Endothelial cell of umbilical vein (primary cell): Measurements from ENCODE around the gene DYNLT3. TPM values are rescaled to one million over a fixed set of nuclear protein-coding genes. Genes with fewer than 3 reads are reported as not detected.

Source experiments
- BruUV-seq: library from RNA; stranded (reverse); fragments of 400-500 nt; replicated peaks from 2 replicates; lab custom pipeline; 2021; lab: Mats Ljungman, UMichigan
- CTCF ChIA-PET: fragments of 300-600, 350-600 bp; sonication (Branson Sonifier 250); formaldehyde crosslinking; loops from one replicate; lab custom pipeline; 2021; ENCODE audit warnings: antibody characterized with exemption, inconsistent platforms; lab: Charles Lee
- POLR2A ChIA-PET: fragments of 300-600, 350-600 bp; sonication (Branson Sonifier 250); formaldehyde crosslinking; loops from one replicate; lab custom pipeline; 2021; ENCODE audit warnings: antibody characterized with exemption, inconsistent platforms; lab: Charles Lee
- DNase-seq: peaks from one replicate; pipeline ENCODE4 v3.0.0-alpha.2; 2011; ENCODE audit warnings: low read depth, low spot score
- FAIRE-seq: peaks from 2 replicates; lab custom pipeline; 2011; peaks lifted over from hg19 to GRCh38; lab: Jason Lieb, UNC
- H2AFZ ChIP-seq: 2 replicates; pipeline ENCODE4 v1.6.0; 2012; ENCODE audit warnings: low read depth, low read length, control low read depth, inconsistent platforms
- H3K27ac ChIP-seq: 2 replicates; pipeline ENCODE4 v1.5.1; 2011; ENCODE audit warnings: low read depth, mild to moderate bottlenecking, control low read depth, low read length, moderate library complexity; ENCODE audit not compliant: insufficient read depth
- H3K27me3 ChIP-seq, 2 experiments: 2 replicates each; pipeline versions ENCODE4 v1.6.0 to v1.6.1; 2011; ENCODE audit warnings: low read length in 2 of 2, mixed read lengths in 1 of 2; ENCODE audit not compliant: control insufficient read depth in 2 of 2, insufficient read depth in 2 of 2
- H3K36me3 ChIP-seq, 2 experiments: 2 replicates in 1 of 2; 3 replicates in 1 of 2; pipeline ENCODE4 v1.5.1; 2011; ENCODE audit warnings: low read length in 2 of 2, mild to moderate bottlenecking in 1 of 2, moderate library complexity in 1 of 2; ENCODE audit not compliant: control insufficient read depth in 2 of 2, insufficient read depth in 2 of 2; ENCODE audit errors: extremely low read depth in 1 of 2
- H3K4me1 ChIP-seq: 3 replicates; pipeline ENCODE4 v1.5.1; 2011; ENCODE audit warnings: mild to moderate bottlenecking, low read length; ENCODE audit not compliant: control insufficient read depth, insufficient read depth; ENCODE audit errors: extremely low read depth
- H3K4me2 ChIP-seq: 2 replicates; pipeline ENCODE4 v1.6.1; 2011; ENCODE audit warnings: low read length, control low read depth, mixed read lengths; ENCODE audit not compliant: insufficient read depth
- H3K4me3 ChIP-seq, 3 experiments: fragments of 200-600 bp in 1 of 3; sonication (generic), shearing (Covaris generic) in 1 of 3; replicated peaks in 1 of 3; 2 replicates each; pipeline ENCODE4 v1.5.1; 2011 to 2016; ENCODE audit warnings: control low read depth in 3 of 3, low read length in 3 of 3, mild to moderate bottlenecking in 2 of 3, inconsistent platforms in 1 of 3, low read depth in 1 of 3, moderate library complexity in 1 of 3; ENCODE audit not compliant: insufficient read depth in 1 of 3
- H3K79me2 ChIP-seq: 2 replicates; pipeline ENCODE4 v1.6.0; 2012; ENCODE audit warnings: low read length, inconsistent platforms; ENCODE audit not compliant: control insufficient read depth, insufficient read depth
- H3K9ac ChIP-seq: replicated peaks from 2 replicates; pipeline ENCODE3; 2011; ENCODE audit warnings: low read length, control low read depth; ENCODE audit not compliant: insufficient read depth; ENCODE audit errors: extremely low read depth
- H3K9me1 ChIP-seq: replicated peaks from 3 replicates; pipeline ENCODE4 v1.6.0; 2011; ENCODE audit warnings: mild to moderate bottlenecking, low read length; ENCODE audit not compliant: control insufficient read depth, insufficient read depth; ENCODE audit errors: extremely low read depth
- H3K9me3 ChIP-seq: replicated peaks from 2 replicates; pipeline ENCODE4 v1.5.1; 2012; ENCODE audit warnings: low read length, inconsistent platforms; ENCODE audit not compliant: control insufficient read depth, insufficient read depth
- H4K20me1 ChIP-seq: replicated peaks from 2 replicates; pipeline ENCODE3; 2011; ENCODE audit warnings: mild to moderate bottlenecking, low read length; ENCODE audit not compliant: control insufficient read depth, insufficient read depth; ENCODE audit errors: extremely low read depth
- EZH2 ChIP-seq: IDR thresholded peaks from 2 replicates; pipeline ENCODE4 v1.6.1; 2012; ENCODE audit warnings: borderline replicate concordance, low read depth, mild to moderate bottlenecking, moderate library complexity, low read length, inconsistent platforms; ENCODE audit not compliant: severe bottlenecking
- FOS ChIP-seq: IDR thresholded peaks from 2 replicates; pipeline ENCODE4 v1.6.1; 2011; ENCODE audit warnings: mild to moderate bottlenecking, low read length, moderate library complexity, borderline replicate concordance; ENCODE audit not compliant: insufficient read depth
- GATA2 ChIP-seq: IDR thresholded peaks from 2 replicates; pipeline ENCODE4 v1.7.0; 2011; ENCODE audit warnings: low read depth, mild to moderate bottlenecking, moderate library complexity, mixed read lengths, low read length; ENCODE audit not compliant: insufficient read length, insufficient read depth
- JUN ChIP-seq: IDR thresholded peaks from 2 replicates; pipeline ENCODE4 v1.6.1; 2011; ENCODE audit warnings: borderline replicate concordance, low read depth; ENCODE audit not compliant: insufficient read length, insufficient read depth
- MYC ChIP-seq: IDR thresholded peaks from one replicate; pipeline ENCODE4 v1.6.1; 2011; ENCODE audit warnings: mild to moderate bottlenecking, low read depth, low read length
- POLR2A ChIP-seq: IDR thresholded peaks from 2 replicates; pipeline ENCODE4 v1.6.1; 2012; ENCODE audit warnings: low read depth, mild to moderate bottlenecking, control low read depth, low read length
- POLR2AphosphoS5 ChIP-seq: IDR thresholded peaks from 2 replicates; pipeline ENCODE4 v1.6.1; 2012; ENCODE audit warnings: low read depth, mild to moderate bottlenecking, control low read depth, low read length, moderate library complexity; ENCODE audit not compliant: insufficient read depth
- dilution Hi-C: fragments of 300-500 bp; cut with MboI; formaldehyde crosslinking; loops from one replicate; pipeline ENCODE4 v1.15.0; 2019; ENCODE audit warnings: low sequenced_read_pairs; ENCODE audit not compliant: extremely low pct_ligation_motif_present
- intact Hi-C: fragments of 100-400 bp; cut with micrococcal nuclease; formaldehyde crosslinking; loops from one replicate; pipeline ENCODE4 v1.10.0; 2022
- polyA plus RNA-seq, 4 experiments: library from polyadenylated mRNA; depleted of rRNA in 3 of 4; stranded (reverse) in 3 of 4; unstranded in 1 of 4; fragments of >200 nt; gene quantifications; 2 replicates each; pipeline versions ENCODE4 v1.2.1 to v1.2.3, GENCODE V29; 2011 to 2012; ENCODE audit warnings: missing spikeins in 1 of 4
- total RNA-seq: library from RNA; stranded (reverse); gene quantifications from 2 replicates; pipeline ENCODE4 v1.2.3, GENCODE V29; 2021
- TF ChIP-seq, protein P1 (sequence below): IDR thresholded peaks from 2 replicates; pipeline ENCODE4 v1.6.1; 2011; ENCODE audit not compliant: insufficient read depth, insufficient read length
- TF ChIP-seq, protein P2 (sequence below), 2 donors: IDR thresholded peaks; 1 replicate in 1 of 2; 2 replicates in 1 of 2; pipeline ENCODE4 v1.5.1; 2011; ENCODE audit warnings: low read length in 2 of 2, mild to moderate bottlenecking in 2 of 2, moderate library complexity in 2 of 2, control low read depth in 1 of 2, inconsistent platforms in 1 of 2, low read depth in 1 of 2; ENCODE audit not compliant: insufficient read depth in 1 of 2; ENCODE audit errors: extremely low read depth in 1 of 2

DYNLT3 gene
- total and polyA plus RNA-seq, 2 donors (not counting 3 experiments of a cell fraction or from before 2014, with no cell fraction given): 9.3 to 22.8 TPM

DNA sequence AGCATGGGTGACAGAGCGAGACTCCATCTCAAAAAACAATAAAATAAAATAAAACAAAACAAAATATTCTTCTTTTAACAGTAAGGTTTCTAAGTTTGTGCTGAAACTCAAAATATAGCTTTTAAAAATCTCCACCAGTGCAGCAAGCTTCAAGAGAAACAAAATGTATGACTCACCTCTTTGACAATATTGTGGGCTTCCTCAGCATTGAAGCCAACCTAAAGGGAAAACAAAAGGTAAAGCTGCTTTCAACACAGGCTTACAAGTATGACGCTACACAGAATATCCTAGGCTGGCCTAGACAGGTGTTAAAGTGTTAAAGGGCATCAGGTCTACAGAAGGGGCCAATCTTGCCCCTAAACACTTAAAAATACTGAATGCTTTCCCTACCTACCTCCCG, 1.2 kb downstream of the DYNLT3 start:
- H3K9me1 ChIP-seq: no peaks in the 10 kb centered on the region
- no peaks in the 10 kb centered on the region for H3K9me3 ChIP-seq
- peak; percentile 19 for TF ChIP-seq JUN
- peak; percentile 40 for TF ChIP-seq FOS
- TF ChIP-seq POLR2A: no peak
- CTCF ChIA-PET: interaction anchor here (1.1 to 1.2 kb wide), 2 partner anchors 23 to 65 kb away, joined by 3 read pairs; no protein-coding TSS in a partner anchor
- no peaks in the 10 kb centered on the region for H3K27me3 ChIP-seq
- dilution Hi-C loops (no loop called here), intact Hi-C loops (loop anchor here (5.0 to 10.0 kb wide), 2 partner anchors 76 to 329 kb away; no protein-coding TSS in a partner anchor)
- BruUV-seq: no TSS peak
- DNase-seq (peak; percentile 5), FAIRE-seq (no peak)
- no peaks in the 10 kb centered on the region for H3K36me3 ChIP-seq
- no peak overlapping the region for H3K27ac ChIP-seq
- peaks cover 2% of the 10 kb centered on the region for H3K79me2 ChIP-seq
- peak overlapping the region in 1 of 3 experiments; percentile 21 for H3K4me3 ChIP-seq
- POLR2A ChIA-PET: no interaction called here
- peak overlapping the region; percentile 37 for H3K4me2 ChIP-seq
- no peak overlapping the region for H3K9ac ChIP-seq
- peaks cover 3% of the 10 kb centered on the region for H3K4me1 ChIP-seq
- H4K20me1 ChIP-seq: no peaks in the 10 kb centered on the region
- no peak overlapping the region for H2AFZ ChIP-seq

DNA sequence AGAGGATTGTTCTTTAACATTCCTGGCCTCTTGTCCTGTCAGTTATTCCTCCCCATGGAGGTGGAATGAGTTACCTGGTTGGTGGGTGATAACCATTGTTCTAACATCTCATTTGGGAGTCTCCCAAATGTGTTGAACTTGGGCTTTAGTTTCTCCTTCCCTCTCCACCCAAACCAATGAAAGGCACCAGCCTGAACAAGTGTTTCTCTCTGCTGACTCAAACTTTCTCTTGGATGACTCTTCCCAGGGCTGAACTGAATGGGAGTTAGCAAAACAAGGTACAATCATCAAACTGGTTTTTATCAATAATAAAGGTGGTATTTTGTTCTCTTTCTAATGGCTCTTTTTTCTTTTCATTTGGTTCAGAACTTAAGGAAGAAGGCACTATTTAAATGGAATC, 2.7 kb downstream of the DYNLT3 start:
- no peaks in the 10 kb centered on the region for H4K20me1 ChIP-seq
- TF ChIP-seq FOS: no peak
- no peak for TF ChIP-seq JUN
- TF ChIP-seq MYC: no peak
- TF ChIP-seq, protein P1, sequence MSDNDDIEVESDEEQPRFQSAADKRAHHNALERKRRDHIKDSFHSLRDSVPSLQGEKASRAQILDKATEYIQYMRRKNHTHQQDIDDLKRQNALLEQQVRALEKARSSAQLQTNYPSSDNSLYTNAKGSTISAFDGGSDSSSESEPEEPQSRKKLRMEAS: no peak
- TF ChIP-seq EZH2: no peak
- TF ChIP-seq GATA2: no peak
- TF ChIP-seq POLR2AphosphoS5: no peak
- TF ChIP-seq, protein P2, sequence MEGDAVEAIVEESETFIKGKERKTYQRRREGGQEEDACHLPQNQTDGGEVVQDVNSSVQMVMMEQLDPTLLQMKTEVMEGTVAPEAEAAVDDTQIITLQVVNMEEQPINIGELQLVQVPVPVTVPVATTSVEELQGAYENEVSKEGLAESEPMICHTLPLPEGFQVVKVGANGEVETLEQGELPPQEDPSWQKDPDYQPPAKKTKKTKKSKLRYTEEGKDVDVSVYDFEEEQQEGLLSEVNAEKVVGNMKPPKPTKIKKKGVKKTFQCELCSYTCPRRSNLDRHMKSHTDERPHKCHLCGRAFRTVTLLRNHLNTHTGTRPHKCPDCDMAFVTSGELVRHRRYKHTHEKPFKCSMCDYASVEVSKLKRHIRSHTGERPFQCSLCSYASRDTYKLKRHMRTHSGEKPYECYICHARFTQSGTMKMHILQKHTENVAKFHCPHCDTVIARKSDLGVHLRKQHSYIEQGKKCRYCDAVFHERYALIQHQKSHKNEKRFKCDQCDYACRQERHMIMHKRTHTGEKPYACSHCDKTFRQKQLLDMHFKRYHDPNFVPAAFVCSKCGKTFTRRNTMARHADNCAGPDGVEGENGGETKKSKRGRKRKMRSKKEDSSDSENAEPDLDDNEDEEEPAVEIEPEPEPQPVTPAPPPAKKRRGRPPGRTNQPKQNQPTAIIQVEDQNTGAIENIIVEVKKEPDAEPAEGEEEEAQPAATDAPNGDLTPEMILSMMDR (IDR thresholded peaks at IDR 0.05; ENCODE audit: extremely low read depth in 1 of 2, insufficient read depth in 1 of 2, low read depth in 1 of 2, low read length in 2 of 2): no peak
- DNase-seq (no peak), FAIRE-seq (no peak)
- H3K27me3 ChIP-seq: no peaks in the 10 kb centered on the region
- H3K27ac ChIP-seq: no peak overlapping the region
- H2AFZ ChIP-seq: no peak overlapping the region
- peaks cover 2% of the 10 kb centered on the region for H3K79me2 ChIP-seq
- POLR2A ChIA-PET: no interaction called here
- H3K4me3 ChIP-seq: no peak overlapping the region
- dilution Hi-C loops (no loop called here), intact Hi-C loops (loop anchor here (5.0 to 10.0 kb wide), 2 partner anchors 78 to 330 kb away; no protein-coding TSS in a partner anchor)
- CTCF ChIA-PET: no interaction called here
- peaks cover 3% of the 10 kb centered on the region for H3K4me1 ChIP-seq
- H3K36me3 ChIP-seq: no peaks in the 10 kb centered on the region
- BruUV-seq: no TSS peak
- H3K9me1 ChIP-seq: no peaks in the 10 kb centered on the region
- no peak overlapping the region for H3K4me2 ChIP-seq
- H3K9me3 ChIP-seq: no peaks in the 10 kb centered on the region
- no peak overlapping the region for H3K9ac ChIP-seq
